Measurements from ENCODE around the gene CHST12. TPM values are rescaled to one million over a fixed set of nuclear protein-coding genes. Genes with fewer than 3 reads are reported as not detected.
"Not testable (repeated sequence)": the region's sequence is repeated elsewhere in the genome, so short reads cannot be mapped to it uniquely, and the experiment has no call there.

Gene CHST12
- polyA plus RNA-seq, 3 donors, result 10.5 to 20.4 (median 15.7) TPM

DNA sequence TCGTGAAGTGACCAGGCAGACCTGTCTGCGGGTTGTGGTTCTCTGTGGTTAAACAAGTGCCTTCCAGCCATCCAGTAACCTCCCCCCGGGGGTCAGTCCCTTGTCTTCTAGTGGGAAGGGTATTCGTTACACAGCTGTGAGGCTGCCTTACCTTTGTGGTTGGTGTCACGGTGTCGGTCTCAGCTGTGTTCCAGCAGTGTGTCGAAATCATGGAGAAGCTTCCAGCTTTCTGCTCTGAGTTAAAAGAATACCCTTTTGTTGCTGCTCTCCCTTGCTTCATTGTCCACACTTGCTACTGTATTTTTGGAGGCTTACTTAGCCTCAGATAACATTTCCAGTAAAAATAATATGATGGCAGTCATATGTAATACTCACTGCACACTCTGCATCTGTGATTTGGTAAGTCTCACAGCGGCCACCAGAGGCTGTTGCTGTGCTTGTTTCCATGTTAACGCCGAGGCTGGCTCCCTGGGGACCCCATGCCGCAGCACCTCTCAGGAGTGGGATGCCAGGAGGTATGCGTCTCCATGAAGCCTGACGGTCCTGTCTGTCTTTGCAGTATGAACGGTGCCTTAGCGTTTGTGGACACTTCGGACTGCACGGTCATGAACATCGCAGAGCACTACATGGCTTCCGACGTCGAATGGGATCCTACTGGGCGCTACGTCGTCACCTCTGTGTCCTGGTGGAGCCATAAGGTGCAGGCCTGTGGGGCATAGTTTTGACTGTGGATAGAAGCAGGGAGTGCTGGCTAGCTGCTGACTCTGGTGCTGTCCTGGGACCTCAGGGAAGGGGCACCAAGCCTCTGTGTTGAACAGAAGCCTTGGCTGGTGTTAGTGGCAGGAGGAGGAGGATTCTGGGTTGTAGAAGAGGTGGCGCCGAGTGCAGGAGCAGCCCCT lies 28.3 kb upstream of the CHST12 start:
- 86 to 87% (median 86%) methylated on average over 26 of the region's 26 CpGs for WGBS, 3 donors
- no peak overlapping the region for H3K27ac ChIP-seq (ENCODE audit: low read depth, low read length)

GRCh38 chr7:2376351-2377154 lies 26.9 kb upstream of the CHST12 start:
- 54 to 95% (median 94%) methylated on average over 27 of the region's 27 CpGs for WGBS, 3 donors
- no peak overlapping the region for H3K27ac ChIP-seq (ENCODE audit: low read depth, low read length)

DNA sequence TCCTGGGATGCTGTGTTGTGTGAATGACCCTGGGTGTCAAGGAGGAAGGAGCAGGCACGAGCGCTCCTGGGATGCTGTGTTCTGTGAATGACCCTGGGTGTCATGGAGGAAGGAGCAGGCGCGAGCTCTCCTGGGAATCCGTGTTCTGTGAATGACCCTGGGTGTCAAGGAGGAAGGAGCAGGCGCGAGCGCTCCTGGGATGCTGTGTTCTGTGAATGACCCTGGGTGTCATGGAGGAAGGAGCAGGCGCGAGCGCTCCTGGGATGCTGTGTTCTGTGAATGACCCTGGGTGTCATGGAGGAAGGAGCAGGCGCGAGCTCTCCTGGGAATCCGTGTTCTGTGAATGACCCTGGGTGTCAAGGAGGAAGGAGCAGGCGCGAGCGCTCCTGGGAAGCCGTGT lies 25.9 kb upstream of the CHST12 start:
- WGBS, 3 donors, result 88 to 97% (median 94%) methylated on average over 12 to 14 of the region's 18 CpGs
- not testable (repeated sequence) for H3K27ac ChIP-seq (ENCODE audit: low read depth, low read length)

DNA sequence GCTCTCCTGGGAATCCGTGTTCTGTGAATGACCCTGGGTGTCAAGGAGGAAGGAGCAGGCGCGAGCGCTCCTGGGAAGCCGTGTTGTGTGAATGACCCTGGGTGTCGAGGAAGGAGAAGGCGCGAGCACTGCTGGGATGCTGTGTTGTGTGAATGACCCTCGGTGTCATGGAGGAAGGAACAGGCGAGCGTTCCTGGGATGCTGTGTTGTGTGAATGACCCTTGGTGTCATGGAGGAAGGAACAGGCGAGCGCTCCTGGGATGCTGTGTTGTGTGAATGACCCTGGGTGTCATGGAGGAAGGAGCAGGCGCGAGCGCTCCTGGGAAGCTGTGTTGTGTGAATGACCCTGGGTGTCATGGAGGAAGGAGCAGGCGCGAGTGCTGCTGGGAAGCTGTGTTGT lies 25.3 kb upstream of the CHST12 start:
- H3K27ac ChIP-seq (ENCODE audit: low read depth, low read length), result not testable (repeated sequence)
- WGBS, 3 donors, result 85 to 94% (median 90%) methylated on average over 13 to 16 of the region's 18 CpGs

DNA sequence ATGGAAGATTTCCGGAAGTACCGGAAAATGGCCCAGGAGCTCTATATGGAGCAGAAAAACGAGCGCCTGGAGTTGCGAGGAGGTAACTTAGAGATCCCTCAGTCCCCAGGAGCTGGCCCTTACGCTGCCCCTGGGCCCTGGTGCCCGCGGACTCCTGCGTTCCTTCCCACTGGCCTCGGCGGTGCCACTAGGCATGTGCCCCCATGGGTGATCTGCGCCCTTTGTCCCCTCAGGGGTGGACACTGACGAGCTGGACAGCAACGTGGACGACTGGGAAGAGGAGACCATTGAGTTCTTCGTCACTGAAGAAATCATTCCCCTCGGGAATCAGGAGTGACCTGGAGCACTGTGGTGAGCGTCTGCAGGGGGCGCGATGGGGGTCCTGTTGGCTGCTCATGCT lies 24.2 kb upstream of the CHST12 start:
- no peak overlapping the region for H3K27ac ChIP-seq (ENCODE audit: low read depth, low read length)
- WGBS, 3 donors, result 93 to 97% (median 96%) methylated on average over 20 of the region's 20 CpGs

GRCh38 chr7:2379821-2380450 lies 23.5 kb upstream of the CHST12 start:
- no peak overlapping the region for H3K27ac ChIP-seq (ENCODE audit: low read depth, low read length)
- WGBS, 3 donors, result 86 to 91% (median 88%) methylated on average over 34 of the region's 34 CpGs

- 93 to 95% (median 95%) methylated on average over 23 of the region's 23 CpGs for WGBS, 3 donors
- no peak overlapping the region for H3K27ac ChIP-seq (ENCODE audit: low read depth, low read length)
Measured at GRCh38 chr7:2380461-2380860, 22.9 kb upstream of the CHST12 start.

GRCh38 chr7:2381227-2381626 lies 22.2 kb upstream of the CHST12 start:
- no peak overlapping the region for H3K27ac ChIP-seq (ENCODE audit: low read depth, low read length)
- WGBS, 3 donors, result 36 to 53% (median 50%) methylated on average over 5 of the region's 5 CpGs

GRCh38 chr7:2381881-2382509 lies 21.4 kb upstream of the CHST12 start:
- 87 to 90% (median 90%) methylated on average over 21 of the region's 21 CpGs for WGBS, 3 donors
- H3K27ac ChIP-seq (ENCODE audit: low read depth, low read length), result no peak overlapping the region

DNA sequence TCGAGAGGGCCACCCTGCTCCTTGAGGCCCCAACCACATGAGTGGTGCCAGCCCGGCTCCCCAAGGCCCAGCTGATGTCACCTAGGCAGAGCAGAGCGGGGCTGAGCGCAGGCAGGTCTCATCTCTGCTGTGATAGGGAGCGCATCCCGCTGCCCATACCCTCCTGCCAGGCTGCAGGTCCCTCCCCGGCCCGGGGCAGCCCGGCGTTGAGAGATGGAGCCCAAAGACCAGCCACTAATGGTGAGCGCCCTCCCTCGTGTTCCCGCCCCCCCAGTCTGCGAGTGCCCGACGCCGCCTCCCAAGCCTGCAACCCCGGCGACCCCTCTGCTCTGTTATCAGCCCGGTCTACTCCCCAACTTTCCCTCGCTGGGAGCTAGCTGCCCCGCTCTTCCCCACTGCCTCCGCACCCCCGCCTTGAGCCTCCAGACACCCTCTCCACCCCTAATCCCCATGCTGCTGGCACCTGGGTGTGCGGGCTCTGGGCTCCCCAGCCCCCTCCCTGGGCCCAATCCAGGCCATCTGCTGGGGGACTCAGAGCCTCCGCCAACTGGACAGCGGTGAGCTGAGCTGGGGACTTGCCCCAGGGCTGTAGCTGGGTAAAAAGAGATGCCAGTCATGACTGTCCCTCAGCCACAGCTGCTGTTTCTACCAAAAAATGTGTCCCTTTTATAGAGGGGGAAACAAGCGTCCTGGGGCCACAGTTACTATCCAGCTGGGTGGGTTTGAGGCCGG lies 19.7 kb upstream of the CHST12 start:
- H3K27ac ChIP-seq (ENCODE audit: low read depth, low read length), result no peak overlapping the region
- WGBS, 3 donors, result 88 to 92% (median 88%) methylated on average over 28 to 29 of the region's 29 CpGs

- 84 to 85% (median 85%) methylated on average over 19 of the region's 19 CpGs for WGBS, 3 donors
- H3K27ac ChIP-seq (ENCODE audit: low read depth, low read length), result no peak overlapping the region
Measured at GRCh38 chr7:2384354-2385243, 18.8 kb upstream of the CHST12 start.

DNA sequence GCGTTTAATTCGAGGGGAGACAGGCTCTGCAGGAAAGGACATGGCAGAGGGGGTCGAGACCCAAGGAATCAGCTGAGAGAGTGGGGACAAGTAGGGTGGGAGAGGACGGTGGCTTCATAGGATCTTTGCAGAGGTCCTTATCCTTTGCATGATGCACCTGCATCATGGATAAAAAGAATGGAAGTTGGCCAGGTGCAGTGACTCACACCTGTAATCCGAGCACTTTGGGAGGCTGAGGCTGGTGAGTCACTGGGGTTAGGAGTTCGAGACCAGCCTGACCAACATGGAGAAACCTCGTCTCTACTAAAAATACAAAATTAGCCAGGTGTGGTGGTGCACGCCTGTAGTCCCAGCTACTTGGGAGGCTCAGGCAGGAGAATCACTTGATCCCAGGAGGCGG lies 17.3 kb upstream of the CHST12 start:
- not testable (repeated sequence) for H3K27ac ChIP-seq (ENCODE audit: low read depth, low read length)
- WGBS, 3 donors, result 89 to 95% (median 91%) methylated on average over 9 of the region's 9 CpGs

GRCh38 chr7:2386964-2387669 lies 16.3 kb upstream of the CHST12 start:
- 81 to 86% (median 81%) methylated on average over 17 of the region's 17 CpGs for WGBS, 3 donors
- H3K27ac ChIP-seq (ENCODE audit: low read depth, low read length), result no peak overlapping the region

GRCh38 chr7:2387897-2388636 lies 15.3 kb upstream of the CHST12 start:
- H3K27ac ChIP-seq (ENCODE audit: low read depth, low read length), result no peak overlapping the region
- WGBS, 3 donors, result 81 to 89% (median 81%) methylated on average over 30 to 31 of the region's 31 CpGs

DNA sequence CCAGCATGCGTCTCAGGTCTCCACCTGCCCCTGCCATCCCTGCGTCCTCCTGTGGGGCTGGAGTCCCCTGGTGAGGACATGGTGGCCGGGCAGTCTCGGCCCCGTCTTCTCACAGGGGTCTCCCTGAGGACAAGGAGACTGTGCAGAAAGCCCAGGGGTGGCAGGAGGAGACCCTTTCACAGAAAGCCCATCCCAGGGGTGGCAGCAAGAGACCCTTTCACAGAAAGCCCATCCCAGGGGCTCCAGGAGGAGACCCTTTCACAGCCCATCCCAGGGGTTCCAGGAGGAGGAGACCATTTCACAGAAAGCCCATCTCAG lies 14.8 kb upstream of the CHST12 start:
- 96 to 100% (median 96%) methylated on average over 5 of the region's 5 CpGs for WGBS, 3 donors
- no peak overlapping the region for H3K27ac ChIP-seq (ENCODE audit: low read depth, low read length)

Measured in adipose tissue (tissue), 3 donors.